Measurements from ENCODE around the gene COX19. TPM values are rescaled to one million over a fixed set of nuclear protein-coding genes. Genes with fewer than 3 reads are reported as not detected.
A peak's percentile ranks its signal among the peaks of the same experiment; 100 is the strongest.

Gene COX19
- total and polyA plus RNA-seq, 2 of the 13 experiments (the other 11 are each of a cell fraction or from before 2014, with no cell fraction given), result 11.5 to 21.7 TPM

- no peak for TF ChIP-seq ELK4 (CRISPR knock-in tag; IDR thresholded peaks at IDR 0.05; ENCODE audit: borderline replicate concordance)
- no peak for TF ChIP-seq MZF1 (CRISPR knock-in tag; IDR thresholded peaks at IDR 0.05; ENCODE audit: borderline replicate concordance)
- TF ChIP-seq, protein P1, sequence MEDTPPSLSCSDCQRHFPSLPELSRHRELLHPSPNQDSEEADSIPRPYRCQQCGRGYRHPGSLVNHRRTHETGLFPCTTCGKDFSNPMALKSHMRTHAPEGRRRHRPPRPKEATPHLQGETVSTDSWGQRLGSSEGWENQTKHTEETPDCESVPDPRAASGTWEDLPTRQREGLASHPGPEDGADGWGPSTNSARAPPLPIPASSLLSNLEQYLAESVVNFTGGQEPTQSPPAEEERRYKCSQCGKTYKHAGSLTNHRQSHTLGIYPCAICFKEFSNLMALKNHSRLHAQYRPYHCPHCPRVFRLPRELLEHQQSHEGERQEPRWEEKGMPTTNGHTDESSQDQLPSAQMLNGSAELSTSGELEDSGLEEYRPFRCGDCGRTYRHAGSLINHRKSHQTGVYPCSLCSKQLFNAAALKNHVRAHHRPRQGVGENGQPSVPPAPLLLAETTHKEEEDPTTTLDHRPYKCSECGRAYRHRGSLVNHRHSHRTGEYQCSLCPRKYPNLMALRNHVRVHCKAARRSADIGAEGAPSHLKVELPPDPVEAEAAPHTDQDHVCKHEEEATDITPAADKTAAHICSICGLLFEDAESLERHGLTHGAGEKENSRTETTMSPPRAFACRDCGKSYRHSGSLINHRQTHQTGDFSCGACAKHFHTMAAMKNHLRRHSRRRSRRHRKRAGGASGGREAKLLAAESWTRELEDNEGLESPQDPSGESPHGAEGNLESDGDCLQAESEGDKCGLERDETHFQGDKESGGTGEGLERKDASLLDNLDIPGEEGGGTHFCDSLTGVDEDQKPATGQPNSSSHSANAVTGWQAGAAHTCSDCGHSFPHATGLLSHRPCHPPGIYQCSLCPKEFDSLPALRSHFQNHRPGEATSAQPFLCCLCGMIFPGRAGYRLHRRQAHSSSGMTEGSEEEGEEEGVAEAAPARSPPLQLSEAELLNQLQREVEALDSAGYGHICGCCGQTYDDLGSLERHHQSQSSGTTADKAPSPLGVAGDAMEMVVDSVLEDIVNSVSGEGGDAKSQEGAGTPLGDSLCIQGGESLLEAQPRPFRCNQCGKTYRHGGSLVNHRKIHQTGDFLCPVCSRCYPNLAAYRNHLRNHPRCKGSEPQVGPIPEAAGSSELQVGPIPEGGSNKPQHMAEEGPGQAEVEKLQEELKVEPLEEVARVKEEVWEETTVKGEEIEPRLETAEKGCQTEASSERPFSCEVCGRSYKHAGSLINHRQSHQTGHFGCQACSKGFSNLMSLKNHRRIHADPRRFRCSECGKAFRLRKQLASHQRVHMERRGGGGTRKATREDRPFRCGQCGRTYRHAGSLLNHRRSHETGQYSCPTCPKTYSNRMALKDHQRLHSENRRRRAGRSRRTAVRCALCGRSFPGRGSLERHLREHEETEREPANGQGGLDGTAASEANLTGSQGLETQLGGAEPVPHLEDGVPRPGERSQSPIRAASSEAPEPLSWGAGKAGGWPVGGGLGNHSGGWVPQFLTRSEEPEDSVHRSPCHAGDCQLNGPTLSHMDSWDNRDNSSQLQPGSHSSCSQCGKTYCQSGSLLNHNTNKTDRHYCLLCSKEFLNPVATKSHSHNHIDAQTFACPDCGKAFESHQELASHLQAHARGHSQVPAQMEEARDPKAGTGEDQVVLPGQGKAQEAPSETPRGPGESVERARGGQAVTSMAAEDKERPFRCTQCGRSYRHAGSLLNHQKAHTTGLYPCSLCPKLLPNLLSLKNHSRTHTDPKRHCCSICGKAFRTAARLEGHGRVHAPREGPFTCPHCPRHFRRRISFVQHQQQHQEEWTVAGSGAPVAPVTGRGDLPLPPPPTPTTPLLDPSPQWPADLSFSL (CRISPR knock-in tag; IDR thresholded peaks at IDR 0.05), result no peak
- no peak for TF ChIP-seq RARA (CRISPR knock-in tag; IDR thresholded peaks at IDR 0.05)
- TF ChIP-seq TOPORS (CRISPR knock-in tag; IDR thresholded peaks at IDR 0.05), result 0 out of 2 replicates have a peak, but pooled peaks have one; percentile 34
- TF ChIP-seq, protein P2, sequence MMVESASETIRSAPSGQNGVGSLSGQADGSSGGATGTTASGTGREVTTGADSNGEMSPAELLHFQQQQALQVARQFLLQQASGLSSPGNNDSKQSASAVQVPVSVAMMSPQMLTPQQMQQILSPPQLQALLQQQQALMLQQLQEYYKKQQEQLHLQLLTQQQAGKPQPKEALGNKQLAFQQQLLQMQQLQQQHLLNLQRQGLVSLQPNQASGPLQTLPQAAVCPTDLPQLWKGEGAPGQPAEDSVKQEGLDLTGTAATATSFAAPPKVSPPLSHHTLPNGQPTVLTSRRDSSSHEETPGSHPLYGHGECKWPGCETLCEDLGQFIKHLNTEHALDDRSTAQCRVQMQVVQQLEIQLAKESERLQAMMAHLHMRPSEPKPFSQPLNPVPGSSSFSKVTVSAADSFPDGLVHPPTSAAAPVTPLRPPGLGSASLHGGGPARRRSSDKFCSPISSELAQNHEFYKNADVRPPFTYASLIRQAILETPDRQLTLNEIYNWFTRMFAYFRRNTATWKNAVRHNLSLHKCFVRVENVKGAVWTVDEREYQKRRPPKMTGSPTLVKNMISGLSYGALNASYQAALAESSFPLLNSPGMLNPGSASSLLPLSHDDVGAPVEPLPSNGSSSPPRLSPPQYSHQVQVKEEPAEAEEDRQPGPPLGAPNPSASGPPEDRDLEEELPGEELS (CRISPR knock-in tag; IDR thresholded peaks at IDR 0.05), result no peak
- no peak for TF ChIP-seq ZNF777 (CRISPR knock-in tag; IDR thresholded peaks at IDR 0.05)
- no peak for TF ChIP-seq PAWR (CRISPR knock-in tag; IDR thresholded peaks at IDR 0.05; ENCODE audit: borderline replicate concordance)
- TF ChIP-seq ZFP1 (CRISPR knock-in tag; IDR thresholded peaks at IDR 0.05), result no peak
- peak; percentile 7 for TF ChIP-seq HNRNPH1 (optimal IDR thresholded peaks at IDR 0.05; ENCODE audit: low read depth, low read length)
- no peak for TF ChIP-seq ZFP62 (CRISPR knock-in tag; IDR thresholded peaks at IDR 0.05)
- TF ChIP-seq, protein P3, sequence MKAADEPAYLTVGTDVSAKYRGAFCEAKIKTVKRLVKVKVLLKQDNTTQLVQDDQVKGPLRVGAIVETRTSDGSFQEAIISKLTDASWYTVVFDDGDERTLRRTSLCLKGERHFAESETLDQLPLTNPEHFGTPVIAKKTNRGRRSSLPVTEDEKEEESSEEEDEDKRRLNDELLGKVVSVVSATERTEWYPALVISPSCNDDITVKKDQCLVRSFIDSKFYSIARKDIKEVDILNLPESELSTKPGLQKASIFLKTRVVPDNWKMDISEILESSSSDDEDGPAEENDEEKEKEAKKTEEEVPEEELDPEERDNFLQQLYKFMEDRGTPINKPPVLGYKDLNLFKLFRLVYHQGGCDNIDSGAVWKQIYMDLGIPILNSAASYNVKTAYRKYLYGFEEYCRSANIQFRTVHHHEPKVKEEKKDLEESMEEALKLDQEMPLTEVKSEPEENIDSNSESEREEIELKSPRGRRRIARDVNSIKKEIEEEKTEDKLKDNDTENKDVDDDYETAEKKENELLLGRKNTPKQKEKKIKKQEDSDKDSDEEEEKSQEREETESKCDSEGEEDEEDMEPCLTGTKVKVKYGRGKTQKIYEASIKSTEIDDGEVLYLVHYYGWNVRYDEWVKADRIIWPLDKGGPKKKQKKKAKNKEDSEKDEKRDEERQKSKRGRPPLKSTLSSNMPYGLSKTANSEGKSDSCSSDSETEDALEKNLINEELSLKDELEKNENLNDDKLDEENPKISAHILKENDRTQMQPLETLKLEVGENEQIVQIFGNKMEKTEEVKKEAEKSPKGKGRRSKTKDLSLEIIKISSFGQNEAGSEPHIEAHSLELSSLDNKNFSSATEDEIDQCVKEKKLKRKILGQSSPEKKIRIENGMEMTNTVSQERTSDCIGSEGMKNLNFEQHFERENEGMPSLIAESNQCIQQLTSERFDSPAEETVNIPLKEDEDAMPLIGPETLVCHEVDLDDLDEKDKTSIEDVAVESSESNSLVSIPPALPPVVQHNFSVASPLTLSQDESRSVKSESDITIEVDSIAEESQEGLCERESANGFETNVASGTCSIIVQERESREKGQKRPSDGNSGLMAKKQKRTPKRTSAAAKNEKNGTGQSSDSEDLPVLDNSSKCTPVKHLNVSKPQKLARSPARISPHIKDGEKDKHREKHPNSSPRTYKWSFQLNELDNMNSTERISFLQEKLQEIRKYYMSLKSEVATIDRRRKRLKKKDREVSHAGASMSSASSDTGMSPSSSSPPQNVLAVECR (CRISPR knock-in tag; IDR thresholded peaks at IDR 0.05; ENCODE audit: borderline replicate concordance), result no peak
- TF ChIP-seq, protein P4, sequence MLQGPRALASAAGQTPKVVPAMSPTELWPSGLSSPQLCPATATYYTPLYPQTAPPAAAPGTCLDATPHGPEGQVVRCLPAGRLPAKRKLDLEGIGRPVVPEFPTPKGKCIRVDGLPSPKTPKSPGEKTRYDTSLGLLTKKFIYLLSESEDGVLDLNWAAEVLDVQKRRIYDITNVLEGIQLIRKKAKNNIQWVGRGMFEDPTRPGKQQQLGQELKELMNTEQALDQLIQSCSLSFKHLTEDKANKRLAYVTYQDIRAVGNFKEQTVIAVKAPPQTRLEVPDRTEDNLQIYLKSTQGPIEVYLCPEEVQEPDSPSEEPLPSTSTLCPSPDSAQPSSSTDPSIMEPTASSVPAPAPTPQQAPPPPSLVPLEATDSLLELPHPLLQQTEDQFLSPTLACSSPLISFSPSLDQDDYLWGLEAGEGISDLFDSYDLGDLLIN (CRISPR knock-in tag; IDR thresholded peaks at IDR 0.05; ENCODE audit: borderline replicate concordance), result no peak
These were observed 15.1 kb upstream of the COX19 start (continued) for GRCh38 chr7:990352-990932.
